CD4-positive, alpha-beta T cell (primary cell): Measurements from ENCODE around the gene KLRD1. TPM values are rescaled to one million over a fixed set of nuclear protein-coding genes. Genes with fewer than 3 reads are reported as not detected.
A peak's percentile ranks its signal among the peaks of the same experiment; 100 is the strongest.
"Not testable (repeated sequence)": the region's sequence is repeated elsewhere in the genome, so short reads cannot be mapped to it uniquely, and the experiment has no call there.

Experiments used
- ATAC-seq: fragments of 200-7000 bp; cut with Tn5 transposase; one replicate; pipeline ENCODE4 v1.10.0; 2022; ENCODE audit warnings: mild to moderate bottlenecking; ENCODE audit not compliant: poor library complexity
- CTCF ChIA-PET: fragments of 350-600 bp; sonication (Branson Sonifier 250); formaldehyde crosslinking; loops from one replicate; lab custom pipeline; 2021; ENCODE audit warnings: antibody characterized with exemption, inconsistent platforms; lab: Charles Lee
- POLR2A ChIA-PET: fragments of 350-600 bp; sonication (Branson Sonifier 250); formaldehyde crosslinking; loops from one replicate; lab custom pipeline; 2021; ENCODE audit warnings: antibody characterized with exemption, inconsistent platforms; lab: Charles Lee
- DNase-seq, 14 experiments: peaks; one replicate each; pipeline ENCODE4 v3.0.0-alpha.2; 2013 to 2020; ENCODE audit warnings: mixed read lengths in 2 of 14
- H3K27ac ChIP-seq, 2 donors: one replicate each; pipeline versions ENCODE4 v1.5.1 to v1.7.0; 2013; ENCODE audit warnings: low read length in 2 of 2, low read depth in 1 of 2, mild to moderate bottlenecking in 1 of 2
- H3K27me3 ChIP-seq, 2 experiments: 1 replicate in 1 of 2; 2 replicates in 1 of 2; pipeline versions ENCODE4 v1.6.1 to v1.7.0; 2013; ENCODE audit warnings: low read length in 2 of 2, control low read depth in 1 of 2, mild to moderate bottlenecking in 1 of 2, moderate library complexity in 1 of 2; ENCODE audit not compliant: insufficient read depth in 2 of 2, control insufficient read depth in 1 of 2
- H3K36me3 ChIP-seq: one replicate; pipeline ENCODE4 v1.6.1; 2013; ENCODE audit warnings: low read length, control low read depth; ENCODE audit not compliant: insufficient read depth
- H3K4me1 ChIP-seq: one replicate; pipeline ENCODE4 v1.6.1; 2013; ENCODE audit warnings: low read length, control low read depth; ENCODE audit not compliant: insufficient read depth
- H3K4me3 ChIP-seq: one replicate; pipeline ENCODE4 v1.5.1; 2013; ENCODE audit warnings: mild to moderate bottlenecking, low read length, moderate library complexity
- H3K9me3 ChIP-seq, 2 experiments: 1 replicate in 1 of 2; 2 replicates in 1 of 2; pipeline versions ENCODE4 v1.6.1 to v1.7.0; 2013; ENCODE audit warnings: low read length in 2 of 2, mild to moderate bottlenecking in 2 of 2, control low read depth in 1 of 2, moderate library complexity in 1 of 2; ENCODE audit not compliant: control insufficient read depth in 1 of 2, insufficient read depth in 1 of 2
- H3K27ac Mint-ChIP-seq: one replicate; pipeline ENCODE4 v1.8.0; 2020; ENCODE audit warnings: mixed read lengths
- H3K27me3 Mint-ChIP-seq: one replicate; pipeline ENCODE4 v1.8.0; 2021; ENCODE audit warnings: mixed read lengths
- H3K36me3 Mint-ChIP-seq: one replicate; pipeline ENCODE4 v1.8.0; 2021; ENCODE audit warnings: low read depth, mixed read lengths
- H3K4me1 Mint-ChIP-seq: one replicate; pipeline ENCODE4 v1.8.0; 2021; ENCODE audit warnings: low read depth, mixed read lengths
- H3K4me3 Mint-ChIP-seq: one replicate; pipeline ENCODE4 v1.8.0; 2020; ENCODE audit warnings: mild to moderate bottlenecking, mixed read lengths
- H3K9me3 Mint-ChIP-seq: one replicate; pipeline ENCODE4 v1.8.0; 2020; ENCODE audit warnings: mixed read lengths
- intact Hi-C, 2 experiments: fragments of 100-400 bp; cut with DNase I in 1 of 2; cut with micrococcal nuclease in 1 of 2; formaldehyde crosslinking; loops; one replicate each; pipeline versions ENCODE4 v1.15.1 to v1.9.0; 2023 to 2025; cut with DNase I, micrococcal nuclease
- total RNA-seq, 174 experiments: library from RNA in 2 of 174; stranded (reverse) in 2 of 174; gene quantifications; one replicate each; pipeline ENCODE4 v1.2.3 and lab custom pipeline; 2021 to 2026
- TF ChIP-seq, protein P1 (sequence below): fragments of 200-600 bp; IDR thresholded peaks from one replicate; pipeline ENCODE4 v1.8.0; 2022; ENCODE audit warnings: antibody characterized with exemption, mild to moderate bottlenecking

KLRD1 gene
- total RNA-seq, 2 experiments from 2014 or later: 0.87 to 1.0 TPM

DNA sequence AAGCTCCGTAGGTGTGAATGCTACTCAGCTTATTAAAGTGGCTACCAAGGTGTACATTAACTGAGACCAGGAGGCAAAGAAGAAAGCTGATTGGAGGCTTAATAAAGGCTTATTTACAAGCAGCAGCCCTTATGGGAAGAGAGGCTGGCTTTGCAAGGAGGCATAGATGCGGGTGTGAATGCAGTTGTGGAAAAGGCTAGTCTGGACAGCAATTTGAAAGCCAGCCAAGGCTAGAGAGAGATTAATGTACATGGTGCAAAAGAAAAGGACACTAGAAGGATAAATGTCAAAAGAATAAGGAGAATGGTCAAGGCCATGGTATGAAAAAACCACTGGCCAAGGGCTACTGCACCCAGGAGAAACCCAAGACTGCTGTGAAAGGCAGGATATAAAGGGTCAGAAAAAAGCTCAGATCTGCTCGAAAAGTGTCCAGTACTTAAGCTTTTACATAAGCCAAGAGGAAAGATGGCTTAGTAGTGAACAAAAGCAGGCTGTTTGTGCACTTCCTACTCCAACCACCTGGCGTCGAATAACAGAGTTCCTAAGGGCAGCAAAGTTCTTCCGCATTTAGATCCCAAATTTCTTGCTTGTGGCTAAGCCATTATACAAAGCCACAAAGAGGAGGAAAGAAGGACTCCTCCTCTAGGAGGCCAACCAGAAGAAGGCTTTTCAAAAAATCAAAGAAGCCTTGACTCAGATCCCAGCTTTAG is 58.2 kb downstream of the KLRD1 start:
- ChIA-PET POLR2A (interaction anchor here (0.6 to 3.7 kb wide), 7 partner anchors 41 to 1283 kb away, joined by 3 to 26 read pairs (median 9); partner anchors contain the start of genes CLEC2B, ETV6, GABARAPL1 and MAGOHB), CTCF (interaction anchor here (1.7 kb wide), 1 partner anchor 35 kb away, joined by 3 read pairs; no protein-coding TSS in a partner anchor)
- H3K4me1 Mint-ChIP-seq: peaks cover 17% of the 10 kb centered on the region

DNA sequence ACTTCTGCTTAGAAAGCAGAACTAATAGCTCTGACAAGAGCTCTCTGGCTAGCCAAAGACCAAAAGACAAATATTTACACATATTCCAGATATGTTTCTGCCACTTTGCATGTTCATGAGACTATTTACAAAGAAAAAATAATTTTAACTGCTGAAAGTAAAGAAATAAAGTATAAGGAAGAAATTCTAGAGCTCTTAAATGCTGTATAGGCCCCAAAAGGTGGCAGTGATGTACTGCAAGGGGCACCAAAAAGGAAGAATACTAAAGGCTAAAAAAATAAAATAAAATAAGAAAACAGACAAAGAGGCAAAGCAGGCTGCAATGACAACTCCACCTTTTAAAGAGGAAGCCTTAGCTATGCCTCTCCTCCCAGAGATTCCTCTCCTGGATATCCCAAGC is 59.2 kb downstream of the KLRD1 start:
- Mint-ChIP-seq H3K27ac (peak overlapping the region; percentile 69), H3K27me3 (no peaks in the 10 kb centered on the region), H3K9me3 (no peaks in the 10 kb centered on the region), H3K4me3 (peak overlapping the region; percentile 54), H3K36me3 (no peaks in the 10 kb centered on the region), H3K4me1 (peaks cover 17% of the 10 kb centered on the region)
- DNase-seq: peak in 2 of 14 experiments; percentile 28 to 31
- H3K4me3 ChIP-seq: no peak overlapping the region
- intact Hi-C loops: loop anchor here (10.0 kb wide), 3 partner anchors 152 to 1118 kb away; partner anchors contain the start of gene GABARAPL1 (in 1 of the 2)
- H3K27me3 ChIP-seq: no peaks in the 10 kb centered on the region
- ATAC-seq: peak; percentile 30
- H3K27ac ChIP-seq: no peak overlapping the region
- TF ChIP-seq, protein P1, sequence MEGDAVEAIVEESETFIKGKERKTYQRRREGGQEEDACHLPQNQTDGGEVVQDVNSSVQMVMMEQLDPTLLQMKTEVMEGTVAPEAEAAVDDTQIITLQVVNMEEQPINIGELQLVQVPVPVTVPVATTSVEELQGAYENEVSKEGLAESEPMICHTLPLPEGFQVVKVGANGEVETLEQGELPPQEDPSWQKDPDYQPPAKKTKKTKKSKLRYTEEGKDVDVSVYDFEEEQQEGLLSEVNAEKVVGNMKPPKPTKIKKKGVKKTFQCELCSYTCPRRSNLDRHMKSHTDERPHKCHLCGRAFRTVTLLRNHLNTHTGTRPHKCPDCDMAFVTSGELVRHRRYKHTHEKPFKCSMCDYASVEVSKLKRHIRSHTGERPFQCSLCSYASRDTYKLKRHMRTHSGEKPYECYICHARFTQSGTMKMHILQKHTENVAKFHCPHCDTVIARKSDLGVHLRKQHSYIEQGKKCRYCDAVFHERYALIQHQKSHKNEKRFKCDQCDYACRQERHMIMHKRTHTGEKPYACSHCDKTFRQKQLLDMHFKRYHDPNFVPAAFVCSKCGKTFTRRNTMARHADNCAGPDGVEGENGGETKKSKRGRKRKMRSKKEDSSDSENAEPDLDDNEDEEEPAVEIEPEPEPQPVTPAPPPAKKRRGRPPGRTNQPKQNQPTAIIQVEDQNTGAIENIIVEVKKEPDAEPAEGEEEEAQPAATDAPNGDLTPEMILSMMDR: peak; percentile 5
- POLR2A ChIA-PET: interaction anchor here (1.3 to 3.7 kb wide), 3 partner anchors 154 to 804 kb away, joined by 9 to 26 read pairs (median 19); partner anchors contain the start of genes GABARAPL1, MAGOHB and SMIM10L1
- H3K4me1 ChIP-seq: peaks cover 18% of the 10 kb centered on the region
- no peaks in the 10 kb centered on the region for H3K36me3 ChIP-seq
- peaks cover 0 to 5% of the 10 kb centered on the region in 2 experiments for H3K9me3 ChIP-seq
- CTCF ChIA-PET: no interaction called here

More for the DNA sequence above, 58.2 kb downstream of the KLRD1 start:
- Histone ChIP-seq H3K9me3 (peaks cover 0 to 5% of the 10 kb centered on the region in 2 experiments), H3K27me3 (no peaks in the 10 kb centered on the region), H3K4me3 (peak overlapping the region; percentile 73), H3K36me3 (no peaks in the 10 kb centered on the region), H3K4me1 (peaks cover 18% of the 10 kb centered on the region), H3K27ac (peak overlapping the region; percentile 52 to 77)
- TF ChIP-seq, protein P1: no peak
- H3K4me3 Mint-ChIP-seq: no peak overlapping the region
- ATAC-seq (no peak), DNase-seq (peak in 1 of 14 experiments; percentile 17)
- intact Hi-C loops: loop anchor here (2.0 to 10.0 kb wide), 5 partner anchors 151 to 1119 kb away; partner anchors contain the start of genes GABARAPL1 (in 1 of the 2) and MAGOHB (in 1 of the 2)
- no peaks in the 10 kb centered on the region for H3K27me3 Mint-ChIP-seq
- H3K36me3 Mint-ChIP-seq: no peaks in the 10 kb centered on the region
- H3K27ac Mint-ChIP-seq: no peak overlapping the region
- H3K9me3 Mint-ChIP-seq: no peaks in the 10 kb centered on the region

DNA sequence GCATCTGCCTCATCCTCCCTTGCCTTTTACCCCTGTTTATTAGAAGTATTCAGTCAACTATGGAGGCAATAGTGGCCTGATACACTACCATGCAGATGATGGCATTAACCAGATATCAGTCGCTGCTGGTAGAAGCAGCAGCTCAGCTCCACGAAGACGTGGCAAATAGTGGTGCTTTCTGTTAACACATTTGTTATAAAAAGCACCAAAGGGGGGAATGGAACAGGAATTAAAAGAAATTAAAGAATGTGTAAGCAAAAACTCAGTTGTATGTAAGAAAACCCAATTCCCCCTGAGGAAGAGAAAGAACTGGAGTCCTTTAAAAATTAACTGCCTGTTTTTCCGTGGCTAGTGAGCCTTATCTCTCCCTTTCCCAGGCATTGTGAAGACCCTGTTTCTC is 60.0 kb downstream of the KLRD1 start:
- H3K27me3 Mint-ChIP-seq, H3K27ac Mint-ChIP-seq, H3K27me3 ChIP-seq, H3K36me3 ChIP-seq, H3K27ac ChIP-seq, CTCF ChIA-PET, H3K4me3 ChIP-seq, H3K9me3 ChIP-seq, H3K36me3 Mint-ChIP-seq, H3K4me3 Mint-ChIP-seq, DNase-seq, H3K9me3 Mint-ChIP-seq, ATAC-seq: not testable (repeated sequence)
- intact Hi-C loops: loop anchor here (10.0 kb wide), 3 partner anchors 153 to 1117 kb away; partner anchors contain the start of gene GABARAPL1 (in 1 of the 2)
- H3K4me1 ChIP-seq: peaks cover 22% of the 10 kb centered on the region
- POLR2A ChIA-PET: interaction anchor here (3.7 kb wide), 1 partner anchor 246 kb away, joined by 26 read pairs; the partner anchor contains the start of gene MAGOHB
- peaks cover 15% of the 10 kb centered on the region for H3K4me1 Mint-ChIP-seq
